NK-92 (cell line): ENCODE results near the gene OSBPL10.

Source experiments
- DNase-seq: peaks from one replicate; lab custom pipeline; 2025; ENCODE audit not compliant: unreplicated experiment; lab: John Stamatoyannopoulos, UW

Gene OSBPL10

GRCh38 chr3:31823184-31823583 lies 157.9 kb downstream of the OSBPL10 start:
- DNase-seq = no peak

- DNase-seq = no peak
Observed at GRCh38 chr3:31821118-31821517, 159.9 kb downstream of the OSBPL10 start.

- no peak for DNase-seq
Observed at GRCh38 chr3:31819441-31819840, 161.6 kb downstream of the OSBPL10 start.

GRCh38 chr3:31817411-31817966 lies 163.6 kb downstream of the OSBPL10 start:
- DNase-seq = no peak

GRCh38 chr3:31815631-31816440 lies 165.2 kb downstream of the OSBPL10 start:
- DNase-seq = no peak

GRCh38 chr3:31815006-31815405 lies 166.1 kb downstream of the OSBPL10 start:
- no peak for DNase-seq

- DNase-seq = no peak
Observed at GRCh38 chr3:31813686-31814085, 167.4 kb downstream of the OSBPL10 start.

- no peak for DNase-seq
Observed at GRCh38 chr3:31813197-31813596, 167.9 kb downstream of the OSBPL10 start.

GRCh38 chr3:31810991-31811433 lies 170.1 kb downstream of the OSBPL10 start:
- no peak for DNase-seq

GRCh38 chr3:31808143-31808720 lies 172.8 kb downstream of the OSBPL10 start:
- no peak for DNase-seq

- no peak for DNase-seq
Observed at GRCh38 chr3:31804251-31805051, 176.6 kb downstream of the OSBPL10 start.

GRCh38 chr3:31802981-31803740 lies 177.9 kb downstream of the OSBPL10 start:
- no peak for DNase-seq

GRCh38 chr3:31800436-31800835 lies 180.6 kb downstream of the OSBPL10 start:
- DNase-seq = no peak

- DNase-seq = no peak
Observed at GRCh38 chr3:31798840-31799239, 182.2 kb downstream of the OSBPL10 start.

- no peak for DNase-seq
Observed at GRCh38 chr3:31793821-31794220, 187.2 kb downstream of the OSBPL10 start.

GRCh38 chr3:31791090-31791430 lies 190.0 kb downstream of the OSBPL10 start:
- no peak for DNase-seq

- no peak for DNase-seq
Observed at GRCh38 chr3:31790193-31791089, 190.6 kb downstream of the OSBPL10 start.

- no peak for DNase-seq
Observed at GRCh38 chr3:31789429-31789828, 191.6 kb downstream of the OSBPL10 start.

GRCh38 chr3:31785734-31786133 lies 195.3 kb downstream of the OSBPL10 start:
- DNase-seq = no peak

- DNase-seq = no peak
Observed at GRCh38 chr3:31785286-31785685, 195.8 kb downstream of the OSBPL10 start.
